Left kidney (tissue), 8 donors: Measurements from ENCODE around the gene ALDH3A1. TPM values are rescaled to one million over a fixed set of nuclear protein-coding genes. Genes with fewer than 3 reads are reported as not detected.
A peak's percentile ranks its signal among the peaks of the same experiment; 100 is the strongest.
"Not testable (repeated sequence)": the region's sequence is repeated elsewhere in the genome, so short reads cannot be mapped to it uniquely, and the experiment has no call there.

ENCODE experiments used
- DNase-seq: peaks from one replicate; pipeline ENCODE4 v3.0.0-alpha.2; 2013
- long read RNA-seq, 8 donors: transcript quantifications; one replicate each; lab custom pipeline, GENCODE V29; 2026
- polyA plus RNA-seq: library from polyadenylated mRNA; unstranded; fragments of 120-200 nt; gene quantifications from one replicate; pipeline ENCODE4 v1.2.1, GENCODE V29; 2013; ENCODE audit not compliant: insufficient read length

Gene ALDH3A1
- 1.2 TPM for polyA plus RNA-seq
- long read RNA-seq, donor 1, partial matches to known transcripts: 0 of 1 reads
- long read RNA-seq, donor 1, other reads (novel, unspliced or antisense): 0 of 1 reads
- long read RNA-seq, donor 2, partial matches to known transcripts: 0 of 1 reads
- long read RNA-seq, donor 2, other reads (novel, unspliced or antisense): 0 of 1 reads
- long read RNA-seq, donor 3: 0 reads
- long read RNA-seq, donor 4: 0 reads
- long read RNA-seq, donor 5: 0 reads
- long read RNA-seq, donor 6: 0 reads
- long read RNA-seq, donor 7, partial matches to known transcripts: 0 of 1 reads
- long read RNA-seq, donor 7, other reads (novel, unspliced or antisense): 0 of 1 reads
- long read RNA-seq, donor 8: 0 reads

DNA sequence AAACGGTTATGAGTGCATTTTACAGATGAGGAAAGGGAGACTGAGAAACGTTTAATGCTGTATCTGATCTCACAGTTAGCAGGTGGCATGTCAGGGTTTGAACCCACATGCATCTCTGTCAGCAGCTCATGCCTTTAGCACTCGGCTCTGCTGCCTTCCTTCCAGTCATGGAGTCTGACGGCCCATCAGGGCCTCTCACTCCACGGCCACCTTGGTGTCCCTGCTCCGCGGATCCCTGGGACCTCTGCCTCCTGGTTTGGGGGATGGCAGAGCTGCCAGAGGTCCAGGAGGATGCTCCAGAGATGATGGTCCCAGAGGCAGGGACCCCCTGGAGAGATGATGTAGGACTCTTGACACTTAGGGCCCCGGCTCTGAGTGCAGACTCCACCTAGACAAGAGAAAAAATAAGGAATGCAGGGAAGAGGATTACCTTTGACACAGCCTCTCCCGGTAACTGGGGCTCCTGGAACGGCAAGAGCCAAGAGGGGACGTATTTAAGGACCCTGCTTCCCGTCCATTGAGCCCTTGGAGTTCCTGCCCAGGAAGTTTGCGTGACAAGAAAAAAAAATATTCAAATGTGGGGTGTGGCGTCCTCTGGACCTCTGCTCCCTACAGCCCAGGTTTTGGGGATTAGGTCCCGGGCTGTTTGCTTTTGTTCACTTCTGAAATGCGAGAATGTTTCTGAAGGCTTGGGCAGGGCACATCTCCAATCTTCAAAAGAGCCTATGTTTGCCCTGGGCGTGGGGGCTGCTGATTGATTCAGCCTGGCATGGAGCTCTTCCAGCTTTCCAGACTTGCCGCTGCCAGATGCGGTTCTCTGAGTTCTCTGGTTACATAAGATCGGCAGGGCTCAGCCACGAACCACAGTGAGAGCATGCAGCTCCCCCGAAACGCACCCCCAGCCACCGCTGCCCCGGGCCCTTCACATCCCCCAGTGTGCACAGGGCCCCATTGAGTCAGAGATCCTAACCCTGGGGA is at the start of gene ALDH3A1:
Gene ALDH3A1 (minus strand): TSS at position 470 of the 978 bp plus-strand sequence. CDS start 3,169 bp downstream, outside the sequence.
- DNase-seq: peak; percentile 61

DNA sequence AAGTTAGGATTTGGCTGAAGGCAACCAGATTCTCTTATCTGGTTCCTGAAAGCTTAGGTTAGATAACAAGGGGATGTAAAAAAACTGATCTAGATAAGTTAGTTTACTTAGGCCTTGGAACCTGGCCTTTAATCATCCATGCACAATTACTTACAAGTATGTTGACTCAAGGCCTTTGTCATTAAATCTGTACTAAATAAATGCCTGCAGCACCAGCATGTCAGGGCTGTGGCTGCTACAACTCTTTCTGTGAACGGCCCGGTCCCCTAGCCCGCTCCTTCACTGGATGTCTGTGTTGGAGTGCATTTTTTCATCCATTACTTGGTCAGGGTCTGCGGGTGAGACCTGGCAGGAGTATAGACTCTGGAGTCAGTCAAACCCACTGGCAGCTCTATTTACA is 48.4 kb upstream of the ALDH3A1 start:
- no peak for DNase-seq

DNA sequence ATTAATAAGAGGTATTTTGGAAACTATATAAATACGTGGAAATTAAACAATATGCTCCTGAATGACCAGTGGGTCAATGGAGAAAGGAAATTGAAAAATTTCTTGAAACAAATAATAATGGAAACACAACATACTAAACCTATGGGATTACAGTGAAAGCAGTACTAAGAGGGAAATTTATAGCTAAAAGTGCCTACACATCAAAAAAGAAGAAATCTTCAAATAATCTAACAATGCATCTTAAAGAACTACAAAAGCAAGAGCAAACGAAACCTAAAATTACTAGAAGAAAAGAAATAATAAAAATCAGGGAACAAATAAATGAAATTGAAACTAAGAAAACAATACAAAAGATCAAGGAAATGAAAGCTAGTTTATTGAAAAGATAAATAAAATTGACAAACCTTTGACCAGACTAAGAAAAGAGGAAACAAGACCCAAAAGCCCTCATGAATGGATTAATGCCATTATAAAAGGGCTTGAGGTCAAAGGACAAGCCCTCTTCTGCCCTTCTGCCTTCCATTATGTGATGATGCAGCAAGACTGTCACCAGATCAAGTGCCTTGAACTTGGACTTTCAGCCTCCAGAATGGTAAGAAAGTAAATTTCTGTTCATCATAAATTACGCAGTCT is 43.9 kb upstream of the ALDH3A1 start:
- DNase-seq: no peak

DNA sequence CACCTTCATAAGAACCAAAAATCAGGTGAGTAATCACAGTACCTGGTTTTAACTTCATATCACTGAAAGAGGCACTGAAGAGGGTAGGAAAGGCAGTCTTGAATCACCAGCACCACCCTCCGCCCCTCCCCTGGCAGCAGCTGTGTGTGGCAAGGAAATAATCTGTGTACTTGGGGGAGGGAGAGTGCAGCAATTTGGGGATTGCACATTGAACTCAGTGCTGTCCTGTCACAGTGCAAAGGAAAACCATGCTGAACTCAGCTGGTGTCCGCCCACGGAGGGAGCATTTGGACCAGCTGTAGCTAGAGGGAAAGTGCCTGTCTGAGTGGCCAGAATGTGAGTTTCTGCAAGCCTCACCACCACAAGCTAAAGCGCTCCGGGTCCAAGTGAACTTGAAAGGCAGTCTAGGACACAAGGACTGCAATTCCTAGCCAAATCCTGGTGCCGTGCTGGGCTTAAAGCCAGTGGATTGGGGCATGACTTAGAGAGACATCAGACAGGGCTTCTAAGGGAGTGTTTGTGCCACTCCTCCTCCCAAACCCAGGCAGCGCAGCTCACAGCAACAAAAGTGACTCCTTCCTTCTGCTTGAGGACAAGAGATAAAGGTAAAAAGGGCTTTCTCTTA is 39.7 kb upstream of the ALDH3A1 start:
- no peak for DNase-seq

DNA sequence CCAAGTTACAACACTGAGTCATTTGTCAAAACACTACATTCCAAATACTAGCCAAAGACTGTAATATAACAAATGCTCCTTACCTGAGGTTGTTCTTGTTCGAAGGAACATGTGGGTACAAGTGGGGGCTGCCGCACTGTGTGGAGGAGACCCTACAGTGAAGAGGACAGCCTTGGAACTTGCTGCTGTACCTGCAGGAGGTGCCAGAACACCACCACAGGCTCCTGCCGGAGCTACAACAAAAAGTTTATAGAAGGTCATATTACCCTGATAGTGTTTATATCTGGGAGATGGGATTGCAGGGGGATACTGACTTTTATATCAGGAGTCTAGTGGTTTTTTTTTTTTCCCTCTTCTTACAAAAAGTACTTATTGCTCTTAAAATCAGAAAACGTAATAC is 37.8 kb upstream of the ALDH3A1 start:
- DNase-seq: no peak

DNA sequence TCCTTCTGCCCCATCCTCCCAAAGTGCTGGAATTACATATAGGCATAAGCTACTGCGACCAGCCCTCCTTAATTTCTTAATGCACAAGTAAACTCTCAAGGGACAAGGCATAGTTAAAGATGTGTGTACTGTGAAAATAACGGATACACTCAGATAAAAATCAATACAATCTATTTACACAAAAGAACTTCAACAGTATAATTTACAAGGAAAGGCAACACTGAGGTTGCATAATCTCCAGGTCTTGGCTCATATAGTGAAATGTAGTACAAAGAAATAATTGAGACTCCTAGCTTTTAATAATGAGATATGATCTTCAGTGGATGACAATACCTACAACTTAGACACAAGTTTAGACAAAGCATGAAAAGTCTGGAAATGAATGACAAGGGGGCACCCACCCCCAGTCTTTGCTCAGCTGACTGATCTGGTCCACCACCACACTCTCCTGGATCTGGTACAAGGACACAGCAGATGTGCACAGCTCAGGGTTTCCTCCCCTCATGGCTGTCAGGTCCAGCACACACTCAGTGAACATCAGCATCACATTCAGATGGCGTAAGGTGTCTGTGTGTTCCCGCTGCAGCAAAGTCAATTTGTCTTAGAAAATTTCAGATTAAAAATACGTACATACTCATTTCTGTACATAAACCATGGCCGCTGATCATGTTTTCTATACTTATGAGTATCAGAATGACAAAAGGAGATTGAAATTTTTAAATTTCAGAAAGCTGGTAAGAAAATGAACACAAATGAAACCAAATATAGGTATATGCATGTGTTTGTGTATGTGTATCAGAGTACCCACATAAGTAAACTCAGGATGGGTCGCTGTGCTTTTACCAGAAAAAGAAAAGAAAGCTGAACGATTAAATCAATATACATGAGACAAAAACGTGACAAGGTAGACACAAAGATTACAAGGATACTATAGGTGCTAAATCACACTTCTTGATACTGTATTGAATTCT is 33.7 kb upstream of the ALDH3A1 start:
- no peak for DNase-seq

DNA sequence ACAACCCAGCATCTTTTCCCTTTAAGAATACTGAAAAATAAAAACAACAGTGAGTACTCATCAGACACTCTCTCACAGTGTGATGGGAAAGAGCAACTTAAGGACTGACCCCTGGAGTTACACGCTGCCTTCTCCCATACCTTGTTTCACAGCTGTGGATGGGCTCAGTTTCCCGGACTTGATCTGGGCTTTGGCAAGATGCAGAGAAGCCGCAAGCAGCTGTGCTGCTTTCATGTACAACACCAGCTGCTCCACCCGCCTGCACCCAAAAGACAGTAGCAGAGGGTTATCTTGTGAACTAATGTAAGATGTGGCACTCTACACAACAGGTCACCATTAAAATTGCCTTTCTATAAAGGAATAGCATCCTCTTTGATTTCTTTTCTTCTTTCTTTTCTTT is 32.7 kb upstream of the ALDH3A1 start:
- no peak for DNase-seq

DNA sequence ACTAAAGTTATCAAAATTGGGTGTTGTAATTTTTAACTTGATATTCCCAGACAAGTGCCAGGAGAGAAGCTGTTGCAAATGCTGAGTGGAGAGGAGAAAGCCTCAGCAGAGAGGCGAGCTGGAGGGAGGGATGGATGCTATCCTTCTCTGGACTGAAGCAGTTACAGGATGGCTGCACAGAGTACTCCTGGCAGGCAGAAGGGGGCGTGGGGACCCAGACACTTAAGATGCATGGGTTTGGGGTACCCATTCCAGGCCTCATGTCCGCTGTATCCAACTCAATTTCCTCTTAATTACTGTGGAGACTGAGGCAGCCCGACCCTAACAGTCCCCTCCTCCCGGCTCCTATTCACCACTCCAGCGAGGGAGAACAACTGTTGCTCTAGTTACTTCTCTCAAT is 25.4 kb upstream of the ALDH3A1 start:
- DNase-seq: no peak

DNA sequence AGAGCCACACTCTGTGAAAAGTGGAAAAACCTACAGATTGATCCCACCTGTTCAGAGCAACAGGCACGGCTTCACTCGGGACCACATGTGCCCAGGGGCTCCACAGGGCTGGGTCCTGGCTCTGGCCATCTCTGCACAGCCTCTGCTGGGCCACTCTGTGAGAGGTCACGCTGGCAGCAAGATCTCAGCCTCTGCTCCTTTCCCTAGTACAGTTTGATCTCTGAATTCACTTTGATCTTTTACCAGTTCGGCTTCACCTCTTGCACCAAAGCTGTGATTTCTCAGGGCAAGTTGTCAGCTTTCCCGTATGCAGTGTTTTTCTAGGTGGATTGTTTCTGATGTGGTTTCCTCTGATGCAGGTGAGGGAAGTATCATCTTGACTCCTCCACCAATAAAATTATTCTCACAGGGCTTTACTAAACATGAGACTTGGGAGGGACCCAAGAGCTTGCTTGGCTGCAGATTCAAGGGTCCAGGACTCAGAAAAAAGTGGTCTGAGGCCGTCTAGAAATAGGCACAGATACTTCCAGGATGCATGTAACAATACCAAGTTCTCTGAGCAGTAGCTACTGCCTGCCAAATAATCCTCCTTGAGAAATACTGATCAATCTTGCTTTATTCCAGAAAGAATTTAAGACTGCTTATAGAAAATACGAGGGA is 24.0 kb upstream of the ALDH3A1 start:
- no peak for DNase-seq

DNA sequence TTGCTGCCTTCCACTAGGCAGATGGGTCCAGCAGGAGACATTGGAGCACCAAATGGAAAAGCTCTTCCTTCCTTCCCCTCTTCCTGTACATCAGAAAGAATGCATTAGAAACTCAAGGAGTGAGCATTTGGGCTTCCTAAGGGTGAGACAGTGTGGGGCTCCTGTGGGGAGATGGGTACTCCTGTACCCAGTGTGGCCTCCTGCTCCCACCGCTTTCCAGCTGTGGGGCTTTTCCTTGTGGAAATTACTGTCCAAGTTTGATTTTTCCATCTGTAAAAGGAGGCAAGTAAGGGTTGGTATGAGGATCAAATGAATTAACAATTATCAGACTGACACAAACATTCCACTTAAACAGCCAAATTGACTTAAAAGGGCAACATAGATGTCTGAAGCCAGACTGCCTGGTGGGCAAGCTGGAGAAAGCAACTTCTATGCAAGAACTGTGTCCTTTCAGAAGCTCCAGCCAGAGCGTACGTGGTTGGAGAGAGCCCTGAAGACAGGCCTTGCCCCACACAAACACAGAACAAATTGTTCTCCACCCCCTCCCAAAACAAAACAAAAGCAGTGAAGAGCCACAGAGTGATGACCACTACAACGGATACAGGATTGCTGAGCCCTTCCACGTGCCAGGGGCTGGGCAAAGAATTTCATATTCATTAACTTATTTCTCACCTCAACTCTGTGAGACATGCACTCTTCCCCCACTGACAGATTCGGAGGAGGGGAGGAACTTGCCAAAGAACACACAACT is 23.1 kb upstream of the ALDH3A1 start:
- DNase-seq: no peak

DNA sequence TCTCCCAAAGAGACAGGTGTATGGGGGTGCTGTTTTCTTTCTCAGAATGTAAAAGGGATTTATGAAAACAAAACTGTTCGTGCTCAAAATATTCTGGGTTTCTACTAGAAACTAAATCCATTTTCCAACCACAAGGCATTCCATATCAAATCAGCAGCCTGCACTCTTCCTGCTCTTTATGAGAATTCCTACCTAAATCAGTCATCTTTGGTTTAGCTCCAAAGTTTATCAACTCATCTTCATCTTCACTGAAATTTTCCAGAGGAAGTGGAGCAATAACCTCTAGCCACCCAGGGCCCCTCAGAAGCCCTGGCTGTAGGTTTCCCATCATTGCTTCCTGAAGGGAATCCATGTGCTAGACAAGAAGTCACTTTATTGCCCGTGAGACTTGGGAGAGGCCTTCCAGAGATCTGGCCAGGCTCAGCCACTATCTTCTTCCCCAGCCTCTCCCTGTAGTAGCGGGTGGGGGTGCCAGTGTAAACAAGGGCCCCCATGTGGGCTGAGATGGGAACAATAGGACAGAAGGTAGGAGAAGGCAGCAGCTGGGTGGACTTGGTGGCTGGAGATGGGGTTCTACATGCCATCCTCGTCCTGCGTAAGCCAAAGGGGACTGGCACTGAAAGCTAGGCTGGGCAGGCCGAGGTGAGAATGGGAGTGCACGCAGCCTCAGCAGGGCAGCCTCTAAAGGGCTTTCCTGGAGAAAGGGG is 22.0 kb upstream of the ALDH3A1 start:
- no peak for DNase-seq

DNA sequence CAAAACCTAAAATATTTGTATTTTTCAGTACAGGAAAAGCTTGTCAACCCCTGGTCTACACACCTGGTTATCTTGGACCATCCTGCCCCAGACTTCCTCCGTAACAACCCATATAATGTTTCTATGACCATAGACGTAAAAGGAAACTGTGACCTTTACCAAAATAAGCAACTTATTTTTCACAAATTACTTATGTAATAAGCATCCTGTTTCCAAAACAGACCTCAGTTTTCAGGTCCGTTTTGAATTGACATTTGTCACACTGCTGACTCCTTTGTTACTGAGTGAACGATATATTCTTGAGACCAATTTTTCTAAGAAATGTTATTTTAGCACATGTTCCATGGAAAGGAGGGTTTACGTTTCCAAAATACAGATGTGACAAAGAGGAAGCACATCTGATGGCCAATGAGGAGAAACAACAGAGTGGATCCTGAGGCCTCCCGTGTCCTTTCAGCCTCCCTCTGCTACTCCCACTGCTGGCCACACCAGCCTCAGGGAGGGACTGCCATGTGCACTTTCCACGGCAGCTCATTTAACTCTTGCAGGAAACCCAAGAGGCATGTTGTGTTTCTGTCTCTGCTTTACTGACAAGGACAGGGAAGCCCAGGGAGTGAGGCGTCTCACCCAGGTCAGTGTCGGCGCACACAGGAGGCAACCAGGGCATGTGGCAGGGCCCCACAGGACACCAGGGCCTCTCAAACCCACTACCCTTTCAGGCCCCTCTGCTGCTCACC is 20.1 kb upstream of the ALDH3A1 start:
- DNase-seq: no peak

DNA sequence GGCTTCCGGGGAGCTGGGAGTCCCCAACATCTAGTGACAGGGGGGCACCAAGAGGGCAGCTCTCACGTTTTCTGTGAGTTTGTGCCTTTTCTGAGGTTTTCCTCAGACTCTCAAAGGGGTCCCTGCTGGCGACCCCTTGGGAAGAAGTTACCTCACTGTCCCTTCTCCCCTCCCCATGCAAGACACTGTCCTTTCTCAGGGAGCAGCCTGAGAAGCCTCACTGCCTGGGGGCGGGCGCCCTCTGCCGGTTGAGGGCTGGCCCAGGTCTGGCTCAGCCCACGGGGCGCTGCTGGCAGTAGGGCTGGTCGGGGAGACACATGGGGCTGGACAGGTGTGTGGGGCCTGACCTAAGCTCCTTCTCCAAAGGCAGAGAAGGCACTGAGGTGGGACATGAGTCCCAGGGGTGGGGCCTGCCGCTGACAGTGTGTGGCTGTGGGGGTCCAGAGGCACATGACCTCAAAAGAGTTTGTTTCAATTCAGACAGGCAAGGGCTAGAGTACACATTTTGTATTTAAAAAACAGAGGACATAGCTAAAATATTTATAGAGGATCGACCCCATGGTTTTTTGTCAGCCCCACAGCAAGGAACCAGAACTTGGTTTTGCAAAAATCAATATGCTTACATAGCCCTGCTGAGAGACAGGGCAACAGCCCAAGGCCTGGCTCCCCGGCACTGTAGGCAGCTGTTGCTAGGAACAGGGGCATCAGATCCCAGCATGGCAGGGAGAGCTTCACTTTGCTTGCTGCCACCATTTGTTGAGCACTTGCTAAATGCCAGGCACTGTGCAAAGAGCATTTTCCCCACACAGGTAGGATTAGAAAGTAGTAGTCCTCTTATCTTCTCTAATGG is 18.5 kb upstream of the ALDH3A1 start:
- peak; percentile 53 for DNase-seq

DNA sequence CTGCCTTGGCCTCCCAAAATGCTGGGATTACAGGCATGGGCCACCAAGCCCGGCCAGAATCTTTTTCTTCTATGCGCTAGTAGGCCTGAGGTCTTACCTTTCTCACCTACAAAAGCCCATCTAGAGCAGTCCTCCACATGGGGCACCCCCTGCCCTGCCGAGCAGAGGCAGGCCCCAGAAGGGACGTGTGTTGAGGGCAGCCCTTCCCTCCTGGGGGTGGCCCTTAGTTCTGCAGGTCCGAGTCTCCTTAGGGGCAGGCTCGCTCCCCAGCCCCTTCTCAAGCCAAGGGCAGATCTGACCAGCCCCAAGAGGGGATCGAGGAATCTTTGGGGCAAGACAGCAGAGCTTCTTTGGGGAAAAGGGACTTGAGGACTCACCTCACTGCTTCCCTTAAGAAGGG is 17.9 kb upstream of the ALDH3A1 start:
- no peak for DNase-seq

DNA sequence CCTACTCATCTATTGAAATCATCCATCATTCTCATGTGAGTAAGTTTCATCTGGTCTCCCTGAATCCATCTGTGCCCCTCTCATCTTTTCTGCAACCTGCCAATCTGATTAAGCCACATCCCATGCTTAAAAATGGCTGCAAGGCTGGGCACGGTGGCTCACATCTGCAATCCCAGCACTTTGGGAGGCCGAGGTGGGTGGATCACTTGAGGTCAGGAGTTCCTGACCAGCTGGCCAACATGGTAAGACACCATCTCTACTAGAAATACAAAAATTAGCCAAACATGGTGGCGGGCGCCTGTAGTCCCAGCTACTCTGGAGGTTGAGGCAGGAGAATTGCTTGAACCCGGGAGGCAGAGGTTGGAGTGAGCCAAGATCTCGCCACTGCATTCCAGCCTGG is 15.9 kb upstream of the ALDH3A1 start:
- DNase-seq: not testable (repeated sequence)

DNA sequence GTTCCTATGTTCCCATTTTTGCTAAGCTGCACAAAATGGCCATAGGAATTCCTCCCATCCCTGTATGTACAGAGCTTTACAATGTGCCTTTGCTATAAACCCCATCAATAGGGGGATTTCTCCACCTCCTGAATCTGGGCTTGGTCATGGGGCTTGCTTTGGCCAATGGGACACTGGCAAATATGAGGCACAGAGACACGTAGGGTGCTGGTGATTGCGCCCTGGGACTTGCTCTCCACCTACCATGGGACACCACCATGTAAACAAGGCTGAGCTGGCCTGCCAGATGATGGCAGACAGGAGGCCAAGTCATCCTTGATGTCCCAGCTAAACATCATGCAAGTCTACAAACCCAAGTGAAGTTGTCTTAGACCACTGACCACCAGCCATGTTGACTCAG is 15.3 kb upstream of the ALDH3A1 start:
- no peak for DNase-seq

DNA sequence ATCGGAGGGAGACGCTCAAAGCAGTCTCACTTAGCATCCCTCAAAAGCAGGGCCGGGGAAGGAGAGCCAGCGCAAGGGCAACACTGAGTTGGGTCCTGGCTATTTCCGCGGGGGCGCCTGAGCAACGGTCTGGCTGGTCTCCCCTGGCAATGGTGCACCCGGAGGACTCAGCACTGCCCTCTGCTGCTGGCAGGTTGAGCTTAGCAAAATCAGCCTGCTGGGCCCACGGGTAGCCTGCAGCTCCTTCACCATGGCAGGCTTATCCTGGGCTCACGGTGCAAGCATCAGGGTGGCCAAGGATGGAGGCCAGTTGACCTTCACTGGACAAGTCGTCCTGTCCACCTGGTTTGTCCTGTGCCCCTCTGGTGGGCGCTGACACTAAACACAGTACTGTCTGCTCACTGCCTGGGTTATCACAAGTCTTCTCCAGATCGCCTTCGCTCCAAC is 14.4 kb upstream of the ALDH3A1 start:
- peak; percentile 75 for DNase-seq
